Measurements from ENCODE around the gene MBLAC1. TPM values are rescaled to one million over a fixed set of nuclear protein-coding genes. Genes with fewer than 3 reads are reported as not detected.

Gene MBLAC1
- total and polyA plus RNA-seq, 2 of the 4 experiments (the other 2 are of a cell fraction), result 0.72 to 1.4 TPM

GRCh38 chr7:100173806-100174495, 47.2 kb downstream of the MBLAC1 start:
- Histone ChIP-seq H4K8ac (ENCODE audit: low read depth in 2 of 2, low read length in 2 of 2) (no peak overlapping the region), H3K9me3 (ENCODE audit: control insufficient read depth, insufficient read depth, low read length) (no peaks in the 10 kb centered on the region), H3K4me1 (ENCODE audit: control insufficient read depth, insufficient read depth, low read length) (peaks cover 5% of the 10 kb centered on the region), H3K56ac (ENCODE audit: extremely low read depth, insufficient read depth, low read length) (no peak overlapping the region), H2BK15ac (ENCODE audit: low read depth, low read length) (no peak overlapping the region), H3K4ac (ENCODE audit: low read depth, low read length) (no peak overlapping the region), H3K27me3 (ENCODE audit: control insufficient read depth, insufficient read depth, low read length) (no peaks in the 10 kb centered on the region), H3K79me1 (ENCODE audit: low read depth in 1 of 2, low read length in 2 of 2) (peaks cover 16 to 22% of the 10 kb centered on the region in 2 experiments), H2AK5ac (ENCODE audit: low read depth, low read length) (no peak overlapping the region), H3K14ac (replicated peaks; ENCODE audit: low read depth, low read length) (no peak overlapping the region), H3K23ac (ENCODE audit: low read depth, low read length) (no peak overlapping the region), H4K91ac (ENCODE audit: insufficient read depth, low read depth, low read length) (no peak overlapping the region), H2AFZ (replicated peaks; ENCODE audit: low read length, poor library complexity) (no peak overlapping the region), H3K36me3 (ENCODE audit: control insufficient read depth, insufficient read depth, low read length) (peaks cover 13% of the 10 kb centered on the region), H4K20me1 (ENCODE audit: insufficient read depth, low read length) (no peaks in the 10 kb centered on the region), H3K9me1 (ENCODE audit: insufficient read depth, low read length) (no peaks in the 10 kb centered on the region), H3K27ac (ENCODE audit: insufficient read depth, low read length) (no peak overlapping the region), H2AK9ac (replicated peaks; ENCODE audit: low read depth, low read length, poor library complexity) (no peak overlapping the region), H3K4me3 (ENCODE audit: insufficient read depth, low read depth, low read length) (no peak overlapping the region), H4K5ac (ENCODE audit: low read depth, low read length) (no peak overlapping the region), H3K9ac (ENCODE audit: low read depth, low read length) (no peak overlapping the region), H2BK20ac (ENCODE audit: low read depth, low read length) (no peak overlapping the region), H3K4me2 (ENCODE audit: low read depth, low read length) (no peak overlapping the region), H2BK120ac (ENCODE audit: low read depth, low read length) (no peak overlapping the region), H2BK5ac (ENCODE audit: low read depth, low read length, poor library complexity, severe bottlenecking) (no peak overlapping the region), H3K18ac (ENCODE audit: low read depth, low read length) (no peak overlapping the region)
- DNase-seq (no peak), ATAC-seq (ENCODE audit: low read depth) (no peak)
- CTCF ChIA-PET, result no interaction called here
- intact Hi-C loops (cut with micrococcal nuclease) (no loop called here), in situ Hi-C loops (cut with MboI; ENCODE audit: low sequenced_read_pairs) (no loop called here), dilution Hi-C loops (cut with HindIII; ENCODE audit: low sequenced_read_pairs, unreplicated experiment) (no loop called here)
- TF ChIP-seq CTCF (conservative IDR thresholded peaks at IDR 0.05; ENCODE audit: low read depth, low read length) (no peak), CEBPB (IDR thresholded peaks at IDR 0.05; ENCODE audit: low read depth, low read length) (no peak), NFE2L2 (IDR thresholded peaks at IDR 0.05; ENCODE audit: low read depth, low read length) (no peak), SMC3 (IDR thresholded peaks at IDR 0.05; ENCODE audit: low read depth, low read length) (no peak), POLR2A (IDR thresholded peaks at IDR 0.05; ENCODE audit: low read depth, low read length) (no peak), RAD21 (IDR thresholded peaks at IDR 0.05; ENCODE audit: low read length) (no peak), FOS (IDR thresholded peaks at IDR 0.05; ENCODE audit: low read depth, low read length) (no peak)
- BruUV-seq (replicated peaks), result no TSS peak
- 89% methylated on average over 4 of the region's 11 CpGs; no CpG with 5 or more reads in 1 of the 2 experiments for WGBS, 2 experiments (ENCODE audit: extremely low coverage in 2 of 2, insufficient read length in 1 of 2)
- POLR2A ChIA-PET (ENCODE audit: unreplicated experiment), result no interaction called here
